CD4-positive, alpha-beta T cell (primary cell): Measurements from ENCODE around the gene APOBEC3F. TPM values are rescaled to one million over a fixed set of nuclear protein-coding genes. Genes with fewer than 3 reads are reported as not detected.
A peak's percentile ranks its signal among the peaks of the same experiment; 100 is the strongest.
"Not testable (repeated sequence)": the region's sequence is repeated elsewhere in the genome, so short reads cannot be mapped to it uniquely, and the experiment has no call there.

Source experiments
- ATAC-seq: fragments of 200-7000 bp; cut with Tn5 transposase; one replicate; pipeline ENCODE4 v1.10.0; 2022; ENCODE audit warnings: mild to moderate bottlenecking; ENCODE audit not compliant: poor library complexity
- CTCF ChIA-PET: fragments of 350-600 bp; sonication (Branson Sonifier 250); formaldehyde crosslinking; loops from one replicate; lab custom pipeline; 2021; ENCODE audit warnings: antibody characterized with exemption, inconsistent platforms; lab: Charles Lee
- POLR2A ChIA-PET: fragments of 350-600 bp; sonication (Branson Sonifier 250); formaldehyde crosslinking; loops from one replicate; lab custom pipeline; 2021; ENCODE audit warnings: antibody characterized with exemption, inconsistent platforms; lab: Charles Lee
- DNase-seq, 14 experiments: peaks; one replicate each; pipeline ENCODE4 v3.0.0-alpha.2; 2013 to 2020; ENCODE audit warnings: mixed read lengths in 2 of 14
- H3K27ac ChIP-seq, 2 donors: one replicate each; pipeline versions ENCODE4 v1.5.1 to v1.7.0; 2013; ENCODE audit warnings: low read length in 2 of 2, low read depth in 1 of 2, mild to moderate bottlenecking in 1 of 2
- H3K27me3 ChIP-seq, 2 experiments: 1 replicate in 1 of 2; 2 replicates in 1 of 2; pipeline versions ENCODE4 v1.6.1 to v1.7.0; 2013; ENCODE audit warnings: low read length in 2 of 2, control low read depth in 1 of 2, mild to moderate bottlenecking in 1 of 2, moderate library complexity in 1 of 2; ENCODE audit not compliant: insufficient read depth in 2 of 2, control insufficient read depth in 1 of 2
- H3K36me3 ChIP-seq: one replicate; pipeline ENCODE4 v1.6.1; 2013; ENCODE audit warnings: low read length, control low read depth; ENCODE audit not compliant: insufficient read depth
- H3K4me1 ChIP-seq: one replicate; pipeline ENCODE4 v1.6.1; 2013; ENCODE audit warnings: low read length, control low read depth; ENCODE audit not compliant: insufficient read depth
- H3K4me3 ChIP-seq: one replicate; pipeline ENCODE4 v1.5.1; 2013; ENCODE audit warnings: mild to moderate bottlenecking, low read length, moderate library complexity
- H3K9me3 ChIP-seq, 2 experiments: 1 replicate in 1 of 2; 2 replicates in 1 of 2; pipeline versions ENCODE4 v1.6.1 to v1.7.0; 2013; ENCODE audit warnings: low read length in 2 of 2, mild to moderate bottlenecking in 2 of 2, control low read depth in 1 of 2, moderate library complexity in 1 of 2; ENCODE audit not compliant: control insufficient read depth in 1 of 2, insufficient read depth in 1 of 2
- H3K27ac Mint-ChIP-seq: one replicate; pipeline ENCODE4 v1.8.0; 2020; ENCODE audit warnings: mixed read lengths
- H3K27me3 Mint-ChIP-seq: one replicate; pipeline ENCODE4 v1.8.0; 2021; ENCODE audit warnings: mixed read lengths
- H3K36me3 Mint-ChIP-seq: one replicate; pipeline ENCODE4 v1.8.0; 2021; ENCODE audit warnings: low read depth, mixed read lengths
- H3K4me1 Mint-ChIP-seq: one replicate; pipeline ENCODE4 v1.8.0; 2021; ENCODE audit warnings: low read depth, mixed read lengths
- H3K4me3 Mint-ChIP-seq: one replicate; pipeline ENCODE4 v1.8.0; 2020; ENCODE audit warnings: mild to moderate bottlenecking, mixed read lengths
- H3K9me3 Mint-ChIP-seq: one replicate; pipeline ENCODE4 v1.8.0; 2020; ENCODE audit warnings: mixed read lengths
- intact Hi-C, 2 experiments: fragments of 100-400 bp; cut with DNase I in 1 of 2; cut with micrococcal nuclease in 1 of 2; formaldehyde crosslinking; loops; one replicate each; pipeline versions ENCODE4 v1.15.1 to v1.9.0; 2023 to 2025; cut with DNase I, micrococcal nuclease
- total RNA-seq, 174 experiments: library from RNA in 2 of 174; stranded (reverse) in 2 of 174; gene quantifications; one replicate each; pipeline ENCODE4 v1.2.3 and lab custom pipeline; 2021 to 2026
- TF ChIP-seq, protein P1 (sequence below): fragments of 200-600 bp; IDR thresholded peaks from one replicate; pipeline ENCODE4 v1.8.0; 2022; ENCODE audit warnings: antibody characterized with exemption, mild to moderate bottlenecking

The APOBEC3F gene
- total RNA-seq, 2 experiments from 2014 or later, result 4.3 to 6.5 TPM

DNA sequence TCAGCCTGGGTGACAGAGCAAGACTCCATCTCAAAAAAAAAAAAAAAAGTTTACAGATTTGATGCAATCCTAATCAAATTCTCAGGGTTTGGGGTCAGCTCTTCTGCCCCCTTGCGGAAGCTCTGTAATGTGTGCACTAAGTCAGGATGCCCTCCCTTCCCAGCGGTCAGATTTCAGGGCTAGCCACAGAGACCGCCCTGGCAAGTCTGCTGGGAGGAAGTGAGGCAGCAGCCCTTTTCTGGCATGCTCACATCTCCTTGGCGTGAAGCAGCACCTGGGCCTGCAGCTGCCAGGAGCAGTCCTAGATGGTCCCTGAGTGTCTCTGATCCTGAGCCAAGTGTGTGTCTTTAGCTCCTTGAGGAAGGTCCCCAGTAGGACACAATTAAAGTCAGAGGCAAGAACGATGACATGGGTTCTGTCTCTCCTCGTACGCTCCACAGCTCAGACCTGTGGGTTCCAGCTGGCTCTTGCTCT is 37.5 kb upstream of the APOBEC3F start:
- Mint-ChIP-seq H3K4me3 (no peak overlapping the region), H3K27me3 (no peaks in the 10 kb centered on the region), H3K27ac (no peak overlapping the region), H3K36me3 (no peaks in the 10 kb centered on the region), H3K4me1 (peaks cover 9% of the 10 kb centered on the region), H3K9me3 (no peaks in the 10 kb centered on the region)
- ATAC-seq, result peak; percentile 83
- intact Hi-C loops, result loop anchor here (1.0 to 5.0 kb wide), 3 partner anchors 30 to 236 kb away; no protein-coding TSS in a partner anchor
- Histone ChIP-seq H3K27me3 (no peaks in the 10 kb centered on the region), H3K4me3 (no peak overlapping the region), H3K4me1 (peaks cover 16% of the 10 kb centered on the region), H3K9me3 (no peaks in the 10 kb centered on the region), H3K27ac (no peak overlapping the region), H3K36me3 (no peaks in the 10 kb centered on the region)
- TF ChIP-seq, protein P1, sequence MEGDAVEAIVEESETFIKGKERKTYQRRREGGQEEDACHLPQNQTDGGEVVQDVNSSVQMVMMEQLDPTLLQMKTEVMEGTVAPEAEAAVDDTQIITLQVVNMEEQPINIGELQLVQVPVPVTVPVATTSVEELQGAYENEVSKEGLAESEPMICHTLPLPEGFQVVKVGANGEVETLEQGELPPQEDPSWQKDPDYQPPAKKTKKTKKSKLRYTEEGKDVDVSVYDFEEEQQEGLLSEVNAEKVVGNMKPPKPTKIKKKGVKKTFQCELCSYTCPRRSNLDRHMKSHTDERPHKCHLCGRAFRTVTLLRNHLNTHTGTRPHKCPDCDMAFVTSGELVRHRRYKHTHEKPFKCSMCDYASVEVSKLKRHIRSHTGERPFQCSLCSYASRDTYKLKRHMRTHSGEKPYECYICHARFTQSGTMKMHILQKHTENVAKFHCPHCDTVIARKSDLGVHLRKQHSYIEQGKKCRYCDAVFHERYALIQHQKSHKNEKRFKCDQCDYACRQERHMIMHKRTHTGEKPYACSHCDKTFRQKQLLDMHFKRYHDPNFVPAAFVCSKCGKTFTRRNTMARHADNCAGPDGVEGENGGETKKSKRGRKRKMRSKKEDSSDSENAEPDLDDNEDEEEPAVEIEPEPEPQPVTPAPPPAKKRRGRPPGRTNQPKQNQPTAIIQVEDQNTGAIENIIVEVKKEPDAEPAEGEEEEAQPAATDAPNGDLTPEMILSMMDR, result peak; percentile 80
- POLR2A ChIA-PET, result interaction anchor here (0.7 to 3.4 kb wide), 7 partner anchors 18 to 315 kb away, joined by 3 to 38 read pairs (median 4); partner anchors contain the start of gene CBX6
- CTCF ChIA-PET, result interaction anchor here (0.6 to 4.9 kb wide), 25 partner anchors 11 to 951 kb away, joined by 3 to 73 read pairs (median 4); partner anchors contain the start of genes APOBEC3B, APOBEC3C, CBX6 and CBX7
- DNase-seq, result peak; percentile 51 to 91 (median 64)

DNA sequence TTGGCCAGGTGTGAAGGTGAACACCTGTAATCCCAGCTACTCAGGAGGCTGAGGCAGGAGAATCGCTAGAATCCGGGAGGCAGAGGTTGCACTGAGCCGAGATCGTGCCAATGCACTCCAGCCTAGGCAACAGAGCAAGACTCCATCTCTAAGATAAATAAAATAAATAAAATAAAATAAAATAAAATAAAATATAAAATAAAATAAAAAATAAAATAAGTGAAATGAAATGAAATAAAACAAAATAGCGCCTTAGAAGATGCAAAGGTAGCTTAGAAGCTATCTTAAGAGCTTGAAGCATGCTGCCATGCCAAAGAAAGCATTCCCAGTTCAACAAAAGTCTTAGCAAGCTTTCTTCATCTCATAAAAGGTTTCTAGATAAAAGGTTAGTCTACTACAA is 33.5 kb upstream of the APOBEC3F start:
- DNase-seq (no peak), ATAC-seq (no peak)
- Mint-ChIP-seq H3K27me3 (no peaks in the 10 kb centered on the region), H3K27ac (no peak overlapping the region), H3K4me3 (no peak overlapping the region), H3K9me3 (no peaks in the 10 kb centered on the region), H3K36me3 (no peaks in the 10 kb centered on the region), H3K4me1 (peaks cover 17% of the 10 kb centered on the region)
- intact Hi-C loops, result loop anchor here (1.0 to 5.0 kb wide), 5 partner anchors 35 to 310 kb away; partner anchors contain the start of genes APOBEC3F (in 1 of the 2) and RPL3 (in 1 of the 2)
- H3K9me3 ChIP-seq, result no peaks in the 10 kb centered on the region
- H3K36me3 ChIP-seq, result no peaks in the 10 kb centered on the region
- no peaks in the 10 kb centered on the region for H3K27me3 ChIP-seq
- ChIA-PET POLR2A (interaction anchor here (0.6 to 1.4 kb wide), 2 partner anchors 111 to 137 kb away, joined by 3 to 4 read pairs; no protein-coding TSS in a partner anchor), CTCF (interaction anchor here (1.0 to 2.0 kb wide), 4 partner anchors 88 to 163 kb away, joined by 4 to 6 read pairs (median 5); no protein-coding TSS in a partner anchor)
- H3K27ac ChIP-seq, result no peak overlapping the region
- TF ChIP-seq, protein P1, result no peak
- H3K4me1 ChIP-seq, result peaks cover 17% of the 10 kb centered on the region
- no peak overlapping the region for H3K4me3 ChIP-seq

DNA sequence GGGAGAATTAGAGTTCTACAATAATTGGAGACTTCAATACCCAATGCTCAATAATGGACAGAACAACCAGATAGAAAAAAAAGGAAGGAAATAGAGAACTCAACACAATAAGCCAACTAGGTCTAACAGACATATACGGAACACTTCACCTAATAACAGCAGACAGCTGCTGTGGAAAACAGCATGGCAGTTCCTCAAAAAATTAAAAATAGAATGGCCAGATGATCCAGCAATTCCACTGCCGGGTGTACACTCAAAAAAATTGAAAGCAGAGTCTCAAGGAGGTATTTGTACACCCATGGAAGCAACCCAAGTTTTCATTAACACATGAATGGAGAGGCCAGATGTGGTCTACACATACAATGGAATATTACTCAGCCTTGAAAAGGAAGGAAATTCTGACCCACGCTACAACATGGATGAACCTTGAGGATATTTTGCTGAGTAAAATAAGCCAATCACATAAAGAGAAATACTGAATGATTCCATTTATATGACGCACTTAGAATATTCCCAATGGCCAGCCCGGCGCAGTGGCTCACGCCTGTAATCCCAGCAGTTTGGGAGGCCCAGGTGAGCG is 32.3 kb upstream of the APOBEC3F start:
- H3K36me3 ChIP-seq, H3K27me3 ChIP-seq, DNase-seq, H3K9me3 ChIP-seq, H3K4me3 Mint-ChIP-seq, ATAC-seq, H3K27ac ChIP-seq, H3K9me3 Mint-ChIP-seq, H3K27ac Mint-ChIP-seq, POLR2A ChIA-PET, H3K4me3 ChIP-seq, H3K27me3 Mint-ChIP-seq, H3K36me3 Mint-ChIP-seq: not testable (repeated sequence)
- CTCF ChIA-PET, result interaction anchor here (0.7 to 2.0 kb wide), 3 partner anchors 86 to 162 kb away, joined by 3 to 4 read pairs (median 3); no protein-coding TSS in a partner anchor
- H3K4me1 Mint-ChIP-seq, result peaks cover 22% of the 10 kb centered on the region
- intact Hi-C loops, result loop anchor here (5.0 kb wide), 2 partner anchors 34 to 309 kb away; partner anchors contain the start of genes APOBEC3F (in 1 of the 2) and RPL3 (in 1 of the 2)
- peaks cover 15% of the 10 kb centered on the region for H3K4me1 ChIP-seq
